Thoracic aorta endothelial cell (primary cell): ENCODE measurements around the gene NFAT5. TPM values are rescaled to one million over a fixed set of nuclear protein-coding genes. Genes with fewer than 3 reads are reported as not detected.

Experiments
- small RNA-seq: library from RNA; depleted of rRNA; stranded (forward); fragments of <200 nt; gene quantifications from one replicate; pipeline ENCODE3, GENCODE V24; 2012
- total RNA-seq: library from RNA; depleted of rRNA; stranded (reverse); fragments of >200 nt; gene quantifications from 2 replicates; pipeline ENCODE4 v1.2.3, GENCODE V29; 2012

Gene NFAT5, protein sequence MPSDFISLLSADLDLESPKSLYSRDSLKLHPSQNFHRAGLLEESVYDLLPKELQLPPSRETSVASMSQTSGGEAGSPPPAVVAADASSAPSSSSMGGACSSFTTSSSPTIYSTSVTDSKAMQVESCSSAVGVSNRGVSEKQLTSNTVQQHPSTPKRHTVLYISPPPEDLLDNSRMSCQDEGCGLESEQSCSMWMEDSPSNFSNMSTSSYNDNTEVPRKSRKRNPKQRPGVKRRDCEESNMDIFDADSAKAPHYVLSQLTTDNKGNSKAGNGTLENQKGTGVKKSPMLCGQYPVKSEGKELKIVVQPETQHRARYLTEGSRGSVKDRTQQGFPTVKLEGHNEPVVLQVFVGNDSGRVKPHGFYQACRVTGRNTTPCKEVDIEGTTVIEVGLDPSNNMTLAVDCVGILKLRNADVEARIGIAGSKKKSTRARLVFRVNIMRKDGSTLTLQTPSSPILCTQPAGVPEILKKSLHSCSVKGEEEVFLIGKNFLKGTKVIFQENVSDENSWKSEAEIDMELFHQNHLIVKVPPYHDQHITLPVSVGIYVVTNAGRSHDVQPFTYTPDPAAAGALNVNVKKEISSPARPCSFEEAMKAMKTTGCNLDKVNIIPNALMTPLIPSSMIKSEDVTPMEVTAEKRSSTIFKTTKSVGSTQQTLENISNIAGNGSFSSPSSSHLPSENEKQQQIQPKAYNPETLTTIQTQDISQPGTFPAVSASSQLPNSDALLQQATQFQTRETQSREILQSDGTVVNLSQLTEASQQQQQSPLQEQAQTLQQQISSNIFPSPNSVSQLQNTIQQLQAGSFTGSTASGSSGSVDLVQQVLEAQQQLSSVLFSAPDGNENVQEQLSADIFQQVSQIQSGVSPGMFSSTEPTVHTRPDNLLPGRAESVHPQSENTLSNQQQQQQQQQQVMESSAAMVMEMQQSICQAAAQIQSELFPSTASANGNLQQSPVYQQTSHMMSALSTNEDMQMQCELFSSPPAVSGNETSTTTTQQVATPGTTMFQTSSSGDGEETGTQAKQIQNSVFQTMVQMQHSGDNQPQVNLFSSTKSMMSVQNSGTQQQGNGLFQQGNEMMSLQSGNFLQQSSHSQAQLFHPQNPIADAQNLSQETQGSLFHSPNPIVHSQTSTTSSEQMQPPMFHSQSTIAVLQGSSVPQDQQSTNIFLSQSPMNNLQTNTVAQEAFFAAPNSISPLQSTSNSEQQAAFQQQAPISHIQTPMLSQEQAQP (N-terminal part only)
- 49.0 and 56.0 TPM in 2 replicates for total RNA-seq

DNA sequence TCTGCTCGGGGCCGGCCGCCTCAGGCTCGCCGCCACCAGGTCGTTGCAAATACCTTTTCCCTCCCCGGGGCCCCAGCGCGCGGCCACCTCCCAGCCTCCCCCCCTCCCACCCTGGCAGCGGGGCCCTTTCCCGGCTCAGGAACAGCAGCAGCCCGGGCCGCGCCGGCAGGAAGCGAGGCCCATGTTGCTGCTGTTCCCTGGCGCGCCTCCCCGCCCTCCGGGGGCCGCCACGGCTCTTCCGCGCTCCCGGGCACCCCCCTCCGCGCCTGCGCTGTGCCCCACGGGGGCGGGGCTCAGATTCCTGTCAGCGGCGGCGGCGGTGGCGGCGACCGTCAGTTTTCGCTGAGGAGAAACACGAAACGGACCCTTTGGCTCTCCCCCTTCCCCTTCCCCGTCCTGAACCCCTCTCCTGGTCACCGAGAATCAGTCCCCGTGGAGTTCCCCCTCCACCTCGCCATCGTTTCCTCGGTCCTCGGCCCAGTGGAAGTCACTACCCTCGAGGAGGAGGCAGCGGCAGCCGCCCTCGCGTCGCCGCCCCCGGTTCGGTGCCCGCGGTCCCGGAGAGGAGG is at the start of gene NFAT5:
TSS of gene NFAT5 (plus strand) at position 296 of the 569 bp plus-strand sequence. CDS start 336 bp downstream, outside the sequence.

DNA sequence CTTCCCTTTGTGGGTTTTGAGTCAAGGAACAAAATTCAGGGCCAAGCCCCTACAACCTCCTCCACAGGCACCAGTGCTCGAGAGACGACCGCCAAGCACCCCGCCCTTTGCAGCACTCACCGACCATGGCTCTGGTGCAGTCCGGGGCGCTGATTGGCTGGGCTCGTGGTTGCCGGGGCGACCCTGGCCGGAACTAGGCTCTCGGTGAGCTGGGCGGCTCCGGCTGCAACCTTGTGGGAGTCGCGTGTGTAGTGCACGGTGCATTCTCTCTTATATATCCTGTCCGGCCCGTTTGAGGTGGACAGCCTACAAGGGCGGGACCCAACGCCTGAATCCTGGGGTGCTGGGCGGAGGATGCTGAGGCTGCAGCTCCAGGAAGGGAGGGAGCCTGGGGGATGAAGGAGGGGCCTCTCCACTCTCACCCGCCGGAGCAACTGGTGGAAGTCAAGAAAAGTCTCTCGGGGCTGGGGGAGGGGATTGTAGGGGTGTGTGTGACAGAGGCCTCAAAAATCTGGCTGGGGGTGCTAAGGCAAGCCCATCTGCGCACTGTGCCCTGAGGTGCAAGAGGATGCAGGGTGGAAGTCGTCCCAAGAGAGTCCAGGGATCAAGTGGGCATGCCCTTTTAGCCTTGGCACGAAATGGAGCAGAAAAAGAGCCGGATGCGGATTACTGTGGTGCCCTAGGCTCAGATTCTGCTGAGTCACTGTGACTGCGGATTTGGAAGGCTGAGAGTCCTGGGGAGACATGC is 160.7 kb downstream of the NFAT5 start, which contains the start of gene NQO1:
TSS of gene NQO1 (minus strand) at position 248 of the 748 bp plus-strand sequence. CDS start at position 127, 121 bp downstream.

Small RNAs within 50 kb of the gene (small RNA-seq; reads per million reads assigned to genes)
- not detected for gene MIR1538

Other genes with a start within 250 kb of the NFAT5 start
- 8.5 and 11.7 TPM in 2 replicates for gene PDF, start 235.4 kb upstream of the NFAT5 start, total RNA-seq
- 24.7 and 36.8 TPM in 2 replicates for gene COG8, start 226.4 kb upstream of the NFAT5 start, total RNA-seq
- gene NIP7, start 226.2 kb upstream of the NFAT5 start, total RNA-seq = 42.5 and 50.3 TPM in 2 replicates
- 0.13 and 0.14 TPM in 2 replicates for gene TMED6, start 214.2 kb upstream of the NFAT5 start, total RNA-seq
- gene TERF2, start 180.0 kb upstream of the NFAT5 start, total RNA-seq = 19.7 and 23.3 TPM in 2 replicates
- gene CYB5B, start 141.3 kb upstream of the NFAT5 start, total RNA-seq = 138 and 173 TPM in 2 replicates
- gene NQO1, start 160.6 kb downstream of the NFAT5 start, total RNA-seq = 675 and 727 TPM in 2 replicates
- 43.2 and 48.4 TPM in 2 replicates for gene NOB1, start 189.0 kb downstream of the NFAT5 start, total RNA-seq
- gene WWP2, start 196.4 kb downstream of the NFAT5 start, total RNA-seq = 36.3 and 36.7 TPM in 2 replicates